Esophagus (tissue), 2 donors: Measurements from ENCODE around the gene GALNTL6. TPM values are rescaled to one million over a fixed set of nuclear protein-coding genes. Genes with fewer than 3 reads are reported as not detected.

Experiments
- H3K27ac ChIP-seq, 2 donors: one replicate each; pipeline ENCODE4 v1.5.1; 2013; ENCODE audit warnings: low read depth in 2 of 2, mild to moderate bottlenecking in 2 of 2, inconsistent platforms in 1 of 2, low read length in 1 of 2, moderate library complexity in 1 of 2
- H3K27me3 ChIP-seq, 2 donors: one replicate each; pipeline ENCODE4 v1.6.1; 2013; ENCODE audit warnings: low read length in 2 of 2, control low read depth in 1 of 2, mild to moderate bottlenecking in 1 of 2; ENCODE audit not compliant: insufficient read depth in 2 of 2, control insufficient read depth in 1 of 2
- H3K36me3 ChIP-seq, 2 donors: one replicate each; pipeline ENCODE4 v1.6.1; 2013; ENCODE audit warnings: low read length in 1 of 2; ENCODE audit not compliant: control insufficient read depth in 2 of 2, insufficient read depth in 2 of 2
- H3K4me1 ChIP-seq, 2 donors: one replicate each; pipeline ENCODE4 v1.6.1; 2013; ENCODE audit warnings: low read length in 1 of 2; ENCODE audit not compliant: control insufficient read depth in 2 of 2, insufficient read depth in 2 of 2
- H3K4me3 ChIP-seq, 2 donors: one replicate each; pipeline ENCODE4 v1.5.1; 2013; ENCODE audit warnings: low read length in 2 of 2, mild to moderate bottlenecking in 2 of 2, low read depth in 1 of 2, moderate library complexity in 1 of 2
- H3K9me3 ChIP-seq, 2 donors: one replicate each; pipeline ENCODE4 v1.6.1; 2013; ENCODE audit warnings: mild to moderate bottlenecking in 2 of 2, low read depth in 1 of 2, low read length in 1 of 2, moderate library complexity in 1 of 2; ENCODE audit not compliant: control insufficient read depth in 2 of 2, insufficient read depth in 1 of 2
- WGBS, 2 donors: extraction: QIAGEN DNeasy Blood & Tissue Kit; methylation state at CpG; one replicate each; pipeline ENCODE4 v1.1.7; 2013; 5-methylcytosine and 5-hydroxymethylcytosine counted together
- polyA plus RNA-seq, 2 donors: library from polyadenylated mRNA; stranded (reverse); fragments of 200-250 nt; gene quantifications; one replicate each; pipeline ENCODE4 v1.2.3, GENCODE V29; 2013
- donor health status: healthy with polysubstance abuse.
- donor health status: Bipolar disorder and iron deficiency.

Gene GALNTL6
- polyA plus RNA-seq, 2 donors: not detected

DNA sequence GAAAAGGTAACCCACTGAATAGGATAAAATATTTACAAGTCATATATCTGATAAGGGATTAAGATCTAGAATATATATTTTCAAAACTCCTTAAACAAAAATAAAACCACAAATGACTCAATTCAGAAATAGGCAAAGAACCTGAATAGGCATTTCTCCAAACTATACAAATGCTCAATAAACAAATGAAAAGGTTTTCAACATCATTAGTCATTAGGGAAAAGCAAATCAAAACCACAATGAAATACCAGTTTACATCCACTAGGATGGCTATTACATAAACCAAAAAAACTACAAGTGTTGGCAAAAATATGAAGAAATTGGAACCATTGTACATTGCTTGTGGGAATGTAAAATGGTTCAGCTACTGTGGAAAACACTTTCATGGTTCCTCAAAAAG is 1188.4 kb downstream of the GALNTL6 start:
- H3K27ac ChIP-seq: no peak overlapping the region
- no peaks in the 10 kb centered on the region for H3K36me3 ChIP-seq
- no peak overlapping the region for H3K4me3 ChIP-seq
- H3K27me3 ChIP-seq: no peaks in the 10 kb centered on the region
- peaks cover 3 to 6% of the 10 kb centered on the region in 2 donors for H3K4me1 ChIP-seq
- no peaks in the 10 kb centered on the region for H3K9me3 ChIP-seq

GRCh38 chr4:173002830-173003561 is 1189.8 kb downstream of the GALNTL6 start:
- Histone ChIP-seq H3K9me3 (no peaks in the 10 kb centered on the region), H3K36me3 (no peaks in the 10 kb centered on the region), H3K4me1 (peaks cover 3 to 6% of the 10 kb centered on the region in 2 donors), H3K27ac (peak overlapping the region in 1 of 2 donors; percentile 31), H3K27me3 (no peaks in the 10 kb centered on the region), H3K4me3 (no peak overlapping the region)
- WGBS, 2 donors: 86 to 91% methylated on average over 6 of the region's 6 CpGs

DNA sequence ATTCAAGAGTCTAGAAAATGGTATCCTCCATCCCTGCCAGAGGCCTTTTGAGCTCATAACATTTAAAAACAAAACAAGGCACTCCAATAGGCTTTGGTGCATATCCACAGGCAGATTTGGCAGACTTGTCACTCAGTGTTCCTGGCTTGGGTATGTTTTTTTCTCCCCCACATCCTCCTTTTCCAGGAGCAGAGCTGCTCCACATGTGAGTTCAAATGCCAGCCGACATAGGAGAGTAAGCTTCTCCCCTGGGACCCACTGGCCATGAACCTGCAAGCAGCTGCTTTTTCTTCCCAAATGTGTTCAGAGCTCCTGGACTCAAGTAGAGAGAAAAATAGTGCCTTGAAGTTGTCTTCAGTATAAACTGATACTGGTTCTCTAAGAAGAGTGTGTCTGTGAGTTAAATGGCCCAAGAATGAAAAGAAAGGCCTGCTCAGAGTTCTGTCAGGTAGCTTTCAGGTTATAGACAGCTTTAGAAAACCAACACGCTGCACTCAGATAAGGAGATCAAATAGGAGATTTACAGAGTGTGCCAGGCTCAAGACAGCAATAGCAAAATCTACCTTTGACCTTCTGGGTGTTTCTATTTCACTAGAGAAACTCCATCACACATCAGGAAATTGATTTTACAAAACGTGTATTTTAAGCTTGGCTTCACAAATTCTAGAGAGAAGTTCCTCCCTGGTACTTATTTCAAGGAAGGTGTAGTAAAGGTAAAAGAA is 1192.9 kb downstream of the GALNTL6 start:
- no peaks in the 10 kb centered on the region for H3K27me3 ChIP-seq
- H3K4me3 ChIP-seq: no peak overlapping the region
- H3K4me1 ChIP-seq: peaks cover 0 to 2% of the 10 kb centered on the region in 2 donors
- H3K36me3 ChIP-seq: no peaks in the 10 kb centered on the region
- WGBS, 2 donors: 46 to 68% methylated on average over 3 of the region's 3 CpGs
- H3K9me3 ChIP-seq: no peaks in the 10 kb centered on the region
- no peak overlapping the region for H3K27ac ChIP-seq

DNA sequence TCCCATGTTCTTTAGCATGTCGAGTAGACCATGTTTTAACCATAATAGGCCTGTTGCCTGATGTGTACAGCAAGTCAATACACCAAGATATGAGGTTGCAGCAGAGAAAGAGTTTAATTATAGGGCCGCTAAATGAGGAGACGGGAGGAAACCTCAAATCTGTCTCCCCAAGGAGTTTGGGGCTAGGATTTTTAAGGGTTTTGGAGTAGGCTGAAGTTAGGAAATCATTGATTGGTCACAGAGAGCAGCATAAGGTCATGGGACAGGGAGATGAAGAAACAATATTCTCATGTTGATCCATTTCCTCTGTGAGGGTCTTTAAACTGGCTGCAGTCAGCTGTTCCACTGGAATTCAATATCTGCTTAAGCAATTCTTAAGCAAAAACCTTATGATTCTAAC is 1195.2 kb downstream of the GALNTL6 start:
- Histone ChIP-seq H3K4me1 (no peaks in the 10 kb centered on the region), H3K27me3 (no peaks in the 10 kb centered on the region), H3K4me3 (no peak overlapping the region), H3K9me3 (no peaks in the 10 kb centered on the region), H3K27ac (no peak overlapping the region), H3K36me3 (no peaks in the 10 kb centered on the region)
- WGBS, 2 donors: 88 to 89% methylated on average over 3 of the region's 3 CpGs

DNA sequence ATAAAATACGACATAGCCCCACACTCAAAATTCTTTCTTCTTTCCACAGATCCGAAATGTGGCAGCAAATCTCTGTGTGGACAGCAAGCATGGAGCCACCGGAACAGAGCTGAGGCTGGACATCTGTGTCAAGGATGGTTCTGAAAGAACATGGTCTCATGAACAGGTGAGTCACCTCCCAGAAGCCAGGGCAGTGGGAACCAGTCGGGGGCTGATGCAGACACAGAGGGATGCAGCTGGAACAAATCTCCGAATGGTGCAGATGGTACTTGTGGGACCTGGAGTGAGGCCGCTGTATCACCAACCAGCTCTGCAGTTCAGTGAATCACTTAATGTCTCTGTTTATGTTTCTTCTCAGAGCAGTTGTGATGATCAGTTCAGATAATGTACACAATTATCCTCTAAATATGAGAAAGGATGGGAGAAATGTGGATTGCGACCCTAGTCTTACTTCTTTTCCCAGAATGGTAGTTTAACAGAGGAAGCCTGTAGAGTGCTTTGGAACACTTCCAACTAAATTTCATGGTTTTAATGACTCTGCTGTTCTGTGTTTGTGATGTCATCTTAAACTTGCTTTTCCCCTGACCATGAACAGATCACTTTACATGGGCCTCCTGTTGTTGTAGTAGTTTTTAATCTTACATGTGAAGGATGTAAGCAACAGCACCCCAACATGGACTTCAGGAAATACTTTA is 1196.1 kb downstream of the GALNTL6 start:
- Histone ChIP-seq H3K9me3 (no peaks in the 10 kb centered on the region), H3K27me3 (no peaks in the 10 kb centered on the region), H3K4me3 (no peak overlapping the region), H3K27ac (no peak overlapping the region), H3K36me3 (no peaks in the 10 kb centered on the region), H3K4me1 (no peaks in the 10 kb centered on the region)
- WGBS, 2 donors: 91 to 92% methylated on average over 7 of the region's 7 CpGs

DNA sequence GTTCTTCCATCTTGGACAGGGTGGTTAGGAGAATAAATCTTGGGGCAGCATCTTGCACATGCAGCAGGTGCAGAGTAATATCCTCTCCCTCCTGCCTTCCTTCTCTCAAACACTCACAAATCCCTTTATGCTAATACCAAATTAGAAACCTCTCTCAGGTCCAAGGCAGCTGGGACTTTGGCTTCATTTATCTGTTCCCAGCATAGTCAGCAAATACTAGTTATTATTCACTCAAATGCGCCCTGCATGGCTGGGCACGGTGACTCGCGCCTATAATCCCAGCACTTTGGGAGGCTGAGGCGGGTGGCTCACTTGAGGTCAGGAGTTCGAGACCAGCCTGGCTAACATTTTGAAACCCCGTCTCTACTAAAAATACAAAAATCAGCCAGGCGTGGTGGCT is 1199.4 kb downstream of the GALNTL6 start:
- Histone ChIP-seq H3K4me1 (no peaks in the 10 kb centered on the region), H3K4me3 (no peak overlapping the region), H3K36me3 (no peaks in the 10 kb centered on the region), H3K27me3 (no peaks in the 10 kb centered on the region), H3K9me3 (no peaks in the 10 kb centered on the region), H3K27ac (no peak overlapping the region)
- WGBS, 2 donors: 79 to 83% methylated on average over 8 of the region's 8 CpGs

GRCh38 chr4:173013232-173013930 is 1200.2 kb downstream of the GALNTL6 start:
- Histone ChIP-seq H3K36me3 (no peaks in the 10 kb centered on the region), H3K9me3 (no peaks in the 10 kb centered on the region), H3K27ac (no peak overlapping the region), H3K4me1 (no peaks in the 10 kb centered on the region), H3K27me3 (no peaks in the 10 kb centered on the region), H3K4me3 (no peak overlapping the region)
- WGBS, 2 donors: 18 to 19% methylated on average over 6 of the region's 6 CpGs

DNA sequence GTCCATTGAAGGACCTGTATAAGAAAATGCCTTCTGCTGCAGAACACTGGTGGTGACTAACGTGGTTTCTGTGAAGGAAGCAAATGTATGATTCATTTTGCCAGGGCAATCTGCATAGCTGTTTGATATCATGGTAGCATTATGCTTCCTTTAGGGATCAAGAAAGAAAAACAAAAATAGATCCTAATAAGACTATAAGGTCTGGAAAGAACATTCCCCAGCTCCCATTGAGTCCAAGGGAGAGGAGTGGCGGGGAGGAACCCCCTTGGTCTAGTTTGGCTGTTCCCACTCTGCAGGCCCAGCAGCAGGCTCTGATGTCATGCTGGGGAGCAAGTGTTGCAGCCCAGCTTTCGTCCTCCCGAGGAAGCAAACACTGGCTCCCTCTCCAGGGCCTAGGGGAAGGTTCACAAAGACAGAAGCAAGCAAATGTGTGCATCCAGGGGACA is 1200.9 kb downstream of the GALNTL6 start:
- Histone ChIP-seq H3K4me3 (no peak overlapping the region), H3K4me1 (no peaks in the 10 kb centered on the region), H3K36me3 (no peaks in the 10 kb centered on the region), H3K27me3 (no peaks in the 10 kb centered on the region), H3K9me3 (no peaks in the 10 kb centered on the region), H3K27ac (no peak overlapping the region)
- 46 to 54% methylated on average over 4 of the region's 4 CpGs for WGBS, 2 donors

DNA sequence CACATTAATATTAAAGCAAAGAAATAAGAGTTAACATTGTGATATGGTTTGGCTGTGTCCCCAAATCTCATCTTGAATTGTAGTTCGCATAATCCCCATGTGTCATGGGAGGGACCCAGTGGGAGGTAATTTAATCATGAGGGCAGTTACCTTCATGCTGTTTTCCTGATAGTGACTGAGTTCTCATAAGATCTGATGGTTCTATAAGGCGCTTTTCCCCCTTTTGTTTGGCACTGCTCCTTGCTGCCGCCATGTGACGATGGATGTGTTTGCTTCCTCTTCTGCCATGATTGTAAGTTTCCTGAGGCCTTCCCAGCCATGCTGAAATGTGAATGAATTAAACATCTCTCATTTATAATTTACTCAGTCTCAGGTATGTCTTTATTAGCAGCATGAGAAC is 1201.6 kb downstream of the GALNTL6 start:
- Histone ChIP-seq H3K27me3 (no peaks in the 10 kb centered on the region), H3K9me3 (no peaks in the 10 kb centered on the region), H3K4me3 (no peak overlapping the region), H3K4me1 (no peaks in the 10 kb centered on the region), H3K27ac (no peak overlapping the region), H3K36me3 (no peaks in the 10 kb centered on the region)
- WGBS, 2 donors: 93 to 99% methylated on average over 4 of the region's 4 CpGs
